Body of pancreas (tissue), 4 donors: Measurements from ENCODE around the gene RPS14. TPM values are rescaled to one million over a fixed set of nuclear protein-coding genes. Genes with fewer than 3 reads are reported as not detected.

ENCODE experiments used
- ATAC-seq: fragments of 150-250 bp; one replicate; pipeline ENCODE4 v1.9.1; 2016
- DNase-seq, 4 donors: peaks; one replicate each; pipeline ENCODE4 v3.0.0-alpha.2; 2019
- H3K27ac ChIP-seq, 4 donors: fragments of 200-600 bp; sonication (generic); 1 replicate in 3 of 4; 2 replicates in 1 of 4; pipeline versions ENCODE4 v1.5.1 to v1.6.1; 2016 to 2019; ENCODE audit warnings: mild to moderate bottlenecking in 1 of 4, mixed read lengths in 1 of 4, moderate library complexity in 1 of 4
- H3K27me3 ChIP-seq, 2 donors: fragments of 200-600 bp; sonication (generic); one replicate each; pipeline ENCODE4 v1.6.0; 2016; ENCODE audit warnings: mild to moderate bottlenecking in 1 of 2
- H3K36me3 ChIP-seq, 2 donors: fragments of 200-600 bp; sonication (generic); replicated peaks in 1 of 2; 2 replicates each; pipeline ENCODE4 v1.5.1; 2016; ENCODE audit warnings: low read depth in 2 of 2; ENCODE audit not compliant: insufficient read depth in 1 of 2
- H3K4me1 ChIP-seq: fragments of 200-600 bp; sonication (generic); one replicate; pipeline ENCODE4 v1.6.0; 2016
- H3K4me3 ChIP-seq, 2 donors: fragments of 200-600 bp; sonication (generic); 1 replicate in 1 of 2; 2 replicates in 1 of 2; pipeline ENCODE4 v1.5.1; 2016 to 2019
- H3K9me3 ChIP-seq, 3 donors: fragments of 200-600 bp; sonication (generic); 1 replicate in 2 of 3; 2 replicates in 1 of 3; pipeline ENCODE4 v1.5.1; 2016
- CTCF ChIP-seq, 7 experiments: fragments of 450-650 bp in 4 of 7; fragments of 200-600 bp in 3 of 7; sonication (generic) in 3 of 7; IDR thresholded peaks; one replicate each; pipeline ENCODE4 v1.5.1; 2016 to 2019; ENCODE audit warnings: antibody characterized with exemption in 7 of 7
- POLR2A ChIP-seq, 3 donors: fragments of 450-650 bp; IDR thresholded peaks; one replicate each; pipeline ENCODE4 v1.6.1; 2016; ENCODE audit warnings: antibody characterized with exemption in 3 of 3, mild to moderate bottlenecking in 2 of 3
- WGBS, 2 donors: methylation state at CpG; one replicate each; pipeline ENCODE4 v1.1.5; 2017; 5-methylcytosine and 5-hydroxymethylcytosine counted together
- intact Hi-C: fragments of 100-400 bp; cut with DNase I; formaldehyde crosslinking; loops from one replicate; pipeline ENCODE4 v1.15.1; 2023
- total RNA-seq, 2 donors: library from RNA; depleted of rRNA; stranded (reverse); fragments of >200 nt; gene quantifications; one replicate each; pipeline ENCODE4 v1.1.0, GENCODE V29; 2016

RPS14 gene
- total RNA-seq, 2 donors from 2014 or later = 1,348 to 2,916 TPM

- intact Hi-C loops = no loop called here
- Histone ChIP-seq H3K36me3 (no peaks in the 10 kb centered on the region), H3K27me3 (no peaks in the 10 kb centered on the region), H3K4me1 (peaks cover 18% of the 10 kb centered on the region), H3K4me3 (peak within 1 kb of the TSS in 1 of 2 donors; percentile 14), H3K27ac (peak within 1 kb of the TSS; percentile 53 to 91 (median 74)), H3K9me3 (no peaks in the 10 kb centered on the region)
- peak; percentile 25 to 95 (median 88) for TF ChIP-seq POLR2A (IDR thresholded peaks at IDR 0.05)
- TF ChIP-seq CTCF (IDR thresholded peaks at IDR 0.05) = no peak
- DNase-seq (peak; percentile 70 to 92 (median 76)), ATAC-seq (peak; percentile 73)
- 21 to 46% methylated on average over 4 to 19 of the region's 20 CpGs for WGBS, 2 donors
Observed at GRCh38 chr5:150412319-150413175, 37.0 kb downstream of the RPS14 start, which contains the start of gene CD74. CD74 (minus strand) TSS chr5:150412910; CDS start chr5:150412749, 161 bp downstream.

GRCh38 chr5:150411245-150411979, 38.1 kb downstream of the RPS14 start:
- Histone ChIP-seq H3K9me3 (no peaks in the 10 kb centered on the region), H3K27me3 (no peaks in the 10 kb centered on the region), H3K4me1 (peaks cover 18% of the 10 kb centered on the region), H3K36me3 (no peaks in the 10 kb centered on the region), H3K4me3 (no peak overlapping the region), H3K27ac (peak overlapping the region; percentile 53 to 91 (median 75))
- intact Hi-C loops = no loop called here
- ATAC-seq = no peak
- TF ChIP-seq POLR2A (IDR thresholded peaks at IDR 0.05) = no peak
- no peak for TF ChIP-seq CTCF (IDR thresholded peaks at IDR 0.05)
- DNase-seq = peak in 2 of 4 donors; percentile 31 to 66
- WGBS, 2 donors = 68 to 92% methylated on average over 5 of the region's 5 CpGs

GRCh38 chr5:150410524-150411244, 38.9 kb downstream of the RPS14 start:
- Histone ChIP-seq H3K27me3 (no peaks in the 10 kb centered on the region), H3K4me1 (peaks cover 18% of the 10 kb centered on the region), H3K27ac (peak overlapping the region; percentile 69 to 91 (median 78)), H3K4me3 (no peak overlapping the region), H3K36me3 (no peaks in the 10 kb centered on the region), H3K9me3 (no peaks in the 10 kb centered on the region)
- peak; percentile 69 to 89 (median 74) for DNase-seq
- 34 to 36% methylated on average over 4 of the region's 4 CpGs for WGBS, 2 donors
- TF ChIP-seq POLR2A (IDR thresholded peaks at IDR 0.05) (peak in 2 of 3 donors; percentile 11 to 42), CTCF (IDR thresholded peaks at IDR 0.05) (no peak)
- ATAC-seq = peak; percentile 74
- intact Hi-C loops = no loop called here

GRCh38 chr5:150409638-150410523, 39.7 kb downstream of the RPS14 start:
- no peak for TF ChIP-seq CTCF (IDR thresholded peaks at IDR 0.05)
- TF ChIP-seq POLR2A (IDR thresholded peaks at IDR 0.05) = peak in 2 of 3 donors; percentile 45 to 72
- DNase-seq (peak; percentile 73 to 92 (median 80)), ATAC-seq (peak; percentile 86)
- no peak overlapping the region for H3K4me3 ChIP-seq
- peaks cover 18% of the 10 kb centered on the region for H3K4me1 ChIP-seq
- no peaks in the 10 kb centered on the region for H3K9me3 ChIP-seq
- H3K27me3 ChIP-seq = no peaks in the 10 kb centered on the region
- WGBS, 2 donors = 7 to 17% methylated on average over 10 to 15 of the region's 15 CpGs
- H3K27ac ChIP-seq = peak overlapping the region; percentile 50 to 91 (median 78)
- intact Hi-C loops = no loop called here
- H3K36me3 ChIP-seq = peaks cover 0 to 6% of the 10 kb centered on the region in 2 donors
